Measurements from ENCODE around the gene ATRN.

The ATRN gene

GRCh38 chr20:3696745-3697587, 226.1 kb downstream of the ATRN start:
- no peak for DNase-seq (ENCODE audit: low read depth)

- DNase-seq (ENCODE audit: low read depth): no peak
Measured at GRCh38 chr20:3697588-3698305, 226.9 kb downstream of the ATRN start.

- no peak for DNase-seq (ENCODE audit: low read depth)
Measured at GRCh38 chr20:3698591-3699001, 227.8 kb downstream of the ATRN start.

GRCh38 chr20:3699037-3699436, 228.2 kb downstream of the ATRN start:
- DNase-seq (ENCODE audit: low read depth): no peak
